NCI-H526 (cell line): ENCODE data around the gene MYCBP.
A peak's percentile ranks its signal among the peaks of the same experiment; 100 is the strongest.

Experiments used
- DNase-seq, 2 experiments: peaks; one replicate each; lab custom pipeline; 2025; lab: John Stamatoyannopoulos, UW

Gene MYCBP

GRCh38 chr1:38820860-38821259 lies 52.3 kb downstream of the MYCBP start:
- DNase-seq: no peak

- no peak for DNase-seq
Observed at GRCh38 chr1:38819516-38819915, 53.6 kb downstream of the MYCBP start.

DNA sequence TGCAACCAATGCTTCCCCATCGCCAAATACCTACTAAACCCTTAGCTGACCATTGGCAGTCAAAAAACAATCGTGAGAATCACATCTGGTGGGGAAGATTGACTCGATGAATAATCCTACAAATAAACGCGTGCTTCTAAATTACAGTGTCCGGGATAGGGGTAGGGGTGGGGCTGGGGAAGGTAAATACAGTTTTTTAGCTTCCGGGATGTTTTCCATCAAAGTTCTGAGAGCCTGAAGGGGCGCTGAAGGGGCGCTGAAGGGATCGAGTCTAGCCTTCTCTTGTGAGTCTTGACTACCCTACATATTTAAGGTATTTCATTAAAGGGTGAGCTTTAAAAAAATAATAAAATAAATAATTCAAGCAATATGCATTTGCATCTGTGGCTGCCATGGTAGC lies 54.1 kb downstream of the MYCBP start:
- DNase-seq: no peak

- DNase-seq: peak in 1 of 2 experiments; percentile 86
Observed at GRCh38 chr1:38818175-38818976, 54.8 kb downstream of the MYCBP start.

- no peak for DNase-seq
Observed at GRCh38 chr1:38817267-38818174, 55.6 kb downstream of the MYCBP start.

- no peak for DNase-seq
Observed at GRCh38 chr1:38815903-38816627, 57.1 kb downstream of the MYCBP start.

- DNase-seq: no peak
Observed at GRCh38 chr1:38814984-38815464, 58.1 kb downstream of the MYCBP start.

GRCh38 chr1:38814444-38814983 lies 58.6 kb downstream of the MYCBP start:
- DNase-seq: no peak

GRCh38 chr1:38812981-38813380 lies 60.2 kb downstream of the MYCBP start:
- DNase-seq: no peak
